Thymus (tissue), 11 donors: ENCODE data around the gene KCNK17. TPM values are rescaled to one million over a fixed set of nuclear protein-coding genes. Genes with fewer than 3 reads are reported as not detected.
A peak's percentile ranks its signal among the peaks of the same experiment; 100 is the strongest.

ENCODE experiments used
- DNase-seq, 9 donors: peaks; one replicate each; pipeline ENCODE4 v3.0.0-alpha.2; 2013; ENCODE audit warnings: low spot score in 9 of 9, low read depth in 6 of 9, missing footprints in 1 of 9
- H3K27ac ChIP-seq, 2 donors: one replicate each; pipeline ENCODE4 v1.5.1; 2013; ENCODE audit warnings: control low read depth in 1 of 2, low read depth in 1 of 2, low read length in 1 of 2, mild to moderate bottlenecking in 1 of 2, moderate library complexity in 1 of 2
- H3K27me3 ChIP-seq, 2 donors: one replicate each; pipeline ENCODE4 v1.5.1; 2013; ENCODE audit warnings: low read length in 1 of 2; ENCODE audit not compliant: control insufficient read depth in 2 of 2, insufficient read depth in 1 of 2
- H3K36me3 ChIP-seq, 2 donors: one replicate each; pipeline ENCODE4 v1.5.1; 2013; ENCODE audit warnings: low read length in 1 of 2, mild to moderate bottlenecking in 1 of 2, moderate library complexity in 1 of 2; ENCODE audit not compliant: control insufficient read depth in 2 of 2, insufficient read depth in 2 of 2
- H3K4me1 ChIP-seq, 2 donors: one replicate each; pipeline ENCODE4 v1.5.1; 2013; ENCODE audit warnings: low read length in 2 of 2; ENCODE audit not compliant: control insufficient read depth in 2 of 2, insufficient read depth in 2 of 2
- H3K4me3 ChIP-seq, 2 donors: one replicate each; pipeline ENCODE4 v1.5.1; 2013; ENCODE audit warnings: low read length in 2 of 2, control low read depth in 1 of 2, mild to moderate bottlenecking in 1 of 2
- H3K9me3 ChIP-seq, 2 donors: one replicate each; pipeline ENCODE4 v1.5.1; 2013; ENCODE audit warnings: low read length in 1 of 2, mild to moderate bottlenecking in 1 of 2; ENCODE audit not compliant: control insufficient read depth in 2 of 2, insufficient read depth in 1 of 2
- WGBS: extraction: QIAGEN DNeasy Blood & Tissue Kit; methylation state at CpG from one replicate; pipeline ENCODE4 v1.1.7; 2013; 5-methylcytosine and 5-hydroxymethylcytosine counted together
- polyA plus RNA-seq: library from polyadenylated mRNA; stranded (reverse); fragments of 200-250 nt; gene quantifications from one replicate; pipeline ENCODE4 v1.2.3, GENCODE V29; 2013
- total RNA-seq: library from RNA; stranded (reverse); fragments of 120-200 nt; gene quantifications from one replicate; pipeline ENCODE4 v1.2.4, GENCODE V29; 2013
- donor health status: healthy.

KCNK17 gene
- total and polyA plus RNA-seq, 2 donors, result 0.80 to 1.0 TPM

DNA sequence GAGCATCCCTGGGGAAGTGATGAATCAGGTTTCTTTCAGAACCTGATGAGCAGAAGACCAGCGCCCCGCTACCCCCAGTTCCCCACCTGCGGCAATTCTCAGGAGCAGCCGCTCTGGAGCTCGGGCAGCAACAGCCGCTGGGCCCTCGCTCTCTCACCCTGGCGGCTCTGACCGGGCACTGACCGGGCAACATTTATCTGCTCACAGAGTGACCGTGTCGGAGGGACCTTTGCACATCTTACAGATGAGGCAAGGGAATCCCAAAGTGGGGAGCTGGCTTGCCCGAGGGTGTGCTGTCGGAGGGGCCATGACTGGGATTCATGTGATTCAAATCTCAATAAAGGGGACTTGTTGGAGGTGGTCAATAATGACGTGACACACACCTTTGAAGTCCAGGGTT lies 34.5 kb upstream of the KCNK17 start:
- Histone ChIP-seq H3K4me1 (no peaks in the 10 kb centered on the region), H3K27me3 (no peaks in the 10 kb centered on the region), H3K27ac (no peak overlapping the region), H3K9me3 (peaks cover 0 to 4% of the 10 kb centered on the region in 2 donors), H3K4me3 (no peak overlapping the region), H3K36me3 (no peaks in the 10 kb centered on the region)
- 98% methylated on average over 15 of the region's 15 CpGs for WGBS
- no peak for DNase-seq

DNA sequence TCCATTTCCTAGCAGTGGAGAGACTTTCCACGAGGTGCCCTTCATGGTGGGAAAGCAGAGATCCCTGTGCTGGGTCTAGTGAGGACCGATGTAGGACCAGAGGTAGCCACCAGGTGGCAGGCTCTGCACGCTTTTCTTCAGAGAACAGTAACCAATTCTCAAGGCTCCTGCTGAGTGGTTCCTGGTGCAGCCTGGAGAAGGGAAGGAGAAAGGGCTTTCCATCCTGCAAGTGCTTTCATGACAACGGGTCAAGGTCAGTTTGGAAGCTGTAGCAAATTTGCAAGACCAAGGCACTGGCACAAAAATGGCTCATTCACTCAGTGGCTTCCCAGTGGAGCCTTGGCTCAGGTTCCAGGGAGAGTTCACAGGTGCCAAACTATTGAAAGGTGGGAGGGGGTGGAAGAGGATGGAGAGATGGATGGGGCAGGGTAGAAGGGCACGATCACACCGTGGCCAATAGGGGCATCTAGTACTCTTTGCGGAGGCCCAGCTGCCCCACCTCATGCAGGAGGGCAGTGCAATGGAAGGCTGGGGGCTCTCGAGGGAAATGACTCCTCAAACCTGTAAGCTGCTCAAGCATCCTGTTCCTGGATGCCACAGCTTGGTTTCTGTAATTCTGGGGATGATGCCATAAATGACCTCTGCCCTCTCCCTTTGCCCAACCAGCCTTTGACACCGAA lies 33.8 kb upstream of the KCNK17 start:
- Histone ChIP-seq H3K4me3 (no peak overlapping the region), H3K9me3 (peaks cover 0 to 4% of the 10 kb centered on the region in 2 donors), H3K27ac (no peak overlapping the region), H3K27me3 (no peaks in the 10 kb centered on the region), H3K36me3 (no peaks in the 10 kb centered on the region), H3K4me1 (peaks cover 0 to 4% of the 10 kb centered on the region in 2 donors)
- WGBS, result 46% methylated on average over 9 of the region's 9 CpGs
- DNase-seq, result peak; percentile 21 to 75 (median 43)

DNA sequence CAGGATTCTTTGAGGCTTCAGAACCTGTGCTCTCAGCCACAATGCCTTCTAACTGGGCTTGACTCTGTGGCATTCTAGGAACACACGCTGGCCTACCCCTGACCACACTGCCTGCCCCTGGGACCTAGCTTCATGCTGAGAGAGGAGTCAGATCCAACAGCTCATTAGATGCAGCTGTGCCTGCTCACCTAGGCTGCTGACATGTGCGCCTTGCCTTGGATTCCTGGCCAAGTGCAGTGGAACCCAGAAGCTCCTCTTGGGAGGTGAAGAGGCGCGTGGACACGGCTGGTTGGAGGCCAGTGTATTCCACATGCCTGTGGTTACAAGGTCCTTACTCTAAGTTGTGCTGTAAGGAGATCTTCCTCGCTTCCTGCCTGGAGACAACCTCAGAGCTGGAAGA lies 33.0 kb upstream of the KCNK17 start:
- no peak for DNase-seq
- peaks cover 0 to 8% of the 10 kb centered on the region in 2 donors for H3K4me1 ChIP-seq
- no peaks in the 10 kb centered on the region for H3K27me3 ChIP-seq
- H3K27ac ChIP-seq, result no peak overlapping the region
- no peaks in the 10 kb centered on the region for H3K36me3 ChIP-seq
- no peak overlapping the region for H3K4me3 ChIP-seq
- 95% methylated on average over 6 of the region's 6 CpGs for WGBS
- H3K9me3 ChIP-seq, result peaks cover 0 to 4% of the 10 kb centered on the region in 2 donors

GRCh38 chr6:39344821-39345280 lies 30.6 kb upstream of the KCNK17 start:
- no peaks in the 10 kb centered on the region for H3K27me3 ChIP-seq
- DNase-seq, result no peak
- H3K9me3 ChIP-seq, result peaks cover 0 to 4% of the 10 kb centered on the region in 2 donors
- no peaks in the 10 kb centered on the region for H3K36me3 ChIP-seq
- WGBS, result 96% methylated on average over 7 of the region's 7 CpGs
- no peak overlapping the region for H3K27ac ChIP-seq
- no peak overlapping the region for H3K4me3 ChIP-seq
- H3K4me1 ChIP-seq, result peaks cover 0 to 19% of the 10 kb centered on the region in 2 donors

DNA sequence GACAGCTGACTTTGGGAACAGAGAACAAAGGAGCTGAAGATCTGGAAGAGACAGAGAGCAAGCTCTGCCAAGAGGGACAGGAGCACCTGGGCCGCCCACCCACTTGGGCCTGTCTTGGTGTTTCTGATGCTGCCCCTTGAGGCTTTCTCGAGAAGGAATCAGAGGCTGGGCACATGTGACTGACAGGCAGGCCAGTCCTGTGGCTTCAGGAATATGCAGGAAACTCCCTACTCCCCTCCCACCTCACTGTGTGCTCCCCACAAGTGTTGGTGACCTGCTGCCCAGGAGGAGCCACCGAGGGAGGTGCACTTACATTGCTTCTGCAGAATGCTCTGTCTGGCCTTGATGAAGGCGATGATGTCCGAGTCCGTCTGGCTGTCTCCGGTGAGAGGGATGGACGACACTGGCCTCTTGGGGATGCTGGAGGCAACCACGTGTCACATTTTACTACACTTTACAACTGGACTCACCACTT lies 29.2 kb upstream of the KCNK17 start:
- Histone ChIP-seq H3K9me3 (peaks cover 0 to 4% of the 10 kb centered on the region in 2 donors), H3K36me3 (no peaks in the 10 kb centered on the region), H3K27me3 (no peaks in the 10 kb centered on the region), H3K4me1 (peaks cover 0 to 28% of the 10 kb centered on the region in 2 donors), H3K4me3 (no peak overlapping the region), H3K27ac (no peak overlapping the region)
- no peak for DNase-seq
- 90% methylated on average over 9 of the region's 9 CpGs for WGBS

- DNase-seq, result no peak
- 44% methylated on average over 14 of the region's 14 CpGs for WGBS
- Histone ChIP-seq H3K9me3 (peaks cover 0 to 4% of the 10 kb centered on the region in 2 donors), H3K4me3 (no peak overlapping the region), H3K27me3 (no peaks in the 10 kb centered on the region), H3K4me1 (peaks cover 0 to 28% of the 10 kb centered on the region in 2 donors), H3K36me3 (no peaks in the 10 kb centered on the region), H3K27ac (no peak overlapping the region)
Measured at GRCh38 chr6:39342692-39343395, 28.6 kb upstream of the KCNK17 start.

- 79% methylated on average over 5 of the region's 5 CpGs for WGBS
- peaks cover 0 to under 1% of the 10 kb centered on the region in 2 donors for H3K9me3 ChIP-seq
- no peak for DNase-seq
Measured at GRCh38 chr6:39341937-39342336, 27.7 kb upstream of the KCNK17 start.

DNA sequence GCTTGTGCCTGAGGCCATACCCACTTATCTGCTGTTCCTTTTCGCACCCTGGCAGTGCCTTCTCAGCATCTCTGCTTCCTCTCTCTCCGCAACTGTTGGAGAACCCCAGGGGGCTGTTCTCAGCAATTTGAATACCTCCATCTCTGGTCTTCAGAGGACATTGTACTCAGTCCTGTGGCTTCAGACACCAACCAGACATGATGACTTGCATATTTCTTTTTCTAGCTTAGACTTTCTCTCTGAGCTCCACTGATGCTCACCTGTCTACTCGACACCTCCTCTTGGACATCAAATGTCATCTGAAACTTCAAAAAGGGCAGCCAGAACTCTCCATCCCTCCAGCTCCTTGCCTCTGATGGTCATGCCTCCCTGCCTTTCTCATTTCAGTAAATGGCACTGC lies 27.1 kb upstream of the KCNK17 start:
- no peaks in the 10 kb centered on the region for H3K27me3 ChIP-seq
- H3K4me3 ChIP-seq, result no peak overlapping the region
- H3K36me3 ChIP-seq, result no peaks in the 10 kb centered on the region
- H3K9me3 ChIP-seq, result no peaks in the 10 kb centered on the region
- no peak overlapping the region for H3K27ac ChIP-seq
- 84% methylated on average over 3 of the region's 3 CpGs for WGBS
- H3K4me1 ChIP-seq, result peaks cover 0 to 32% of the 10 kb centered on the region in 2 donors
- DNase-seq, result no peak

More at GRCh38 chr6:39341937-39342336, 27.7 kb upstream of the KCNK17 start:
- H3K4me1 ChIP-seq, result peaks cover 0 to 28% of the 10 kb centered on the region in 2 donors
- no peaks in the 10 kb centered on the region for H3K27me3 ChIP-seq
- no peaks in the 10 kb centered on the region for H3K36me3 ChIP-seq
- H3K4me3 ChIP-seq, result no peak overlapping the region
- no peak overlapping the region for H3K27ac ChIP-seq

DNA sequence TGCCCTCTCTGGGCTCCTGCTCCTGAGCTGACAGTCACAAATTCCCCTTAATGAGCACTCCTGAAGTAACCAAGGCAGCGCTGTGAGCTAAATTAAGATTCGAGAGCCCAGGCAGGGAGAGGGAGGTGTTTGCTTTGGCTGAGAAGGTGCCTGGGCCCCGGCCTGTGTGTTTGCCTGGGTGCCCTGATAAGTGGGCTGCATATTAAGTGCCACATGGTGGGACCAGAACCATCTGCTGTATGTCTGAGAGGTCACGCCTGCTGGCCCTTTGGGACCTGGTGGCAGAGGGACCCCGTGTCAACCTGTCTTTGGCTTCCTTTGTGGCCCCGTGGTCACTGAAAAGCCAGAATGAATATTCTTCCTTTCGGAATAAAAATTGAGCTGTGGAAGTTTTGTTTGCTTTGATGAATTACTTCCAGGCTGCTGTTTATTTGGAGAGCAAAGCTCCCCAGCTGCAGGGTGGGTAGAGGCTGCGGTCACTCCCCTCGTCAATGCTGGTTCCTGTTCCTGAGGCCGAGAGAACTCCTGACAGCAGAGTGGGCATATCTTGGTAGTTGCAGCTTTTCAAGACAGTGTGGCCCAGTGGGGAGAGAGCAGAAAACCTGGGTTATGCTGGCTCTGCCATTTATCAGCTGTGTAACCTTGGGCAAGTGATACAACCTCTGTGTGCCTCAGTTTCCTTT lies 25.8 kb upstream of the KCNK17 start:
- DNase-seq, result no peak
- H3K27me3 ChIP-seq, result no peaks in the 10 kb centered on the region
- H3K27ac ChIP-seq, result no peak overlapping the region
- H3K4me1 ChIP-seq, result peaks cover 0 to 38% of the 10 kb centered on the region in 2 donors
- H3K4me3 ChIP-seq, result no peak overlapping the region
- WGBS, result 26% methylated on average over 10 of the region's 10 CpGs
- H3K36me3 ChIP-seq, result no peaks in the 10 kb centered on the region
- H3K9me3 ChIP-seq, result no peaks in the 10 kb centered on the region
